SK-N-SH (cell line): ENCODE results near the gene SLCO4A1.

ENCODE experiments used
- CTCF ChIP-seq: fragments of 200-600 bp; sonication (generic); IDR thresholded peaks from 2 replicates; pipeline ENCODE4 v1.6.1; 2017; ENCODE audit warnings: antibody characterized with exemption, mild to moderate bottlenecking, moderate library complexity
- EP300 ChIP-seq, 2 experiments: IDR thresholded peaks; 2 replicates each; pipeline versions ENCODE4 v1.4.0 to v1.6.1; 2012; ENCODE audit warnings: borderline replicate concordance in 1 of 2, low read depth in 1 of 2, low read length in 1 of 2
- JUND ChIP-seq: IDR thresholded peaks from 2 replicates; pipeline ENCODE4 v1.4.0; 2012
- MAX ChIP-seq: IDR thresholded peaks from 2 replicates; pipeline ENCODE4 v1.4.0; 2012; ENCODE audit warnings: low read depth
- RAD21 ChIP-seq: IDR thresholded peaks from 2 replicates; pipeline ENCODE4 v1.6.1; 2012; ENCODE audit warnings: mild to moderate bottlenecking, low read length
- REST ChIP-seq: IDR thresholded peaks from 2 replicates; pipeline ENCODE4 v1.6.1; 2012; ENCODE audit warnings: mild to moderate bottlenecking, low read depth, low read length, moderate library complexity
- USF1 ChIP-seq: IDR thresholded peaks from 2 replicates; pipeline ENCODE4 v1.4.0; 2012; ENCODE audit warnings: low read depth, borderline replicate concordance
- YY1 ChIP-seq: IDR thresholded peaks from 2 replicates; pipeline ENCODE4 v1.4.0; 2012; ENCODE audit warnings: low read depth, mild to moderate bottlenecking

- TF ChIP-seq YY1 (no peak), EP300 (IDR thresholded peaks at IDR 0.05; ENCODE audit: borderline replicate concordance in 1 of 2, low read depth in 1 of 2, low read length in 1 of 2) (no peak), RAD21 (no peak), JUND (no peak), USF1 (no peak), CTCF (no peak), REST (no peak), MAX (no peak)
Measured at GRCh38 chr20:62694106-62694505, 51.8 kb downstream of the SLCO4A1 start.
